Tibial nerve (tissue), 4 donors: ENCODE results near the gene RSPH1. TPM values are rescaled to one million over a fixed set of nuclear protein-coding genes. Genes with fewer than 3 reads are reported as not detected.

Source experiments
- DNase-seq, 2 donors: peaks; one replicate each; pipeline ENCODE4 v3.0.0-alpha.2; 2019; ENCODE audit warnings: low spot score in 2 of 2
- H3K27ac ChIP-seq, 4 donors: fragments of 200-600 bp; sonication (generic) in 3 of 4; one replicate each; pipeline ENCODE4 v1.5.1; 2017 to 2019; ENCODE audit warnings: mild to moderate bottlenecking in 1 of 4
- H3K27me3 ChIP-seq, 2 donors: fragments of 200-600 bp; sonication (generic) in 1 of 2; one replicate each; pipeline versions ENCODE4 v1.5.1 to v1.6.0; 2017 to 2019
- H3K36me3 ChIP-seq, 3 donors: fragments of 200-600 bp; sonication (generic); one replicate each; pipeline ENCODE4 v1.5.1; 2018 to 2019
- H3K4me1 ChIP-seq, 4 donors: fragments of 200-600 bp; sonication (generic) in 3 of 4; one replicate each; pipeline ENCODE4 v1.5.1; 2017 to 2019
- H3K4me3 ChIP-seq, 4 donors: fragments of 200-600 bp; sonication (generic) in 3 of 4; one replicate each; pipeline ENCODE4 v1.5.1; 2017 to 2019; ENCODE audit warnings: mild to moderate bottlenecking in 1 of 4, moderate library complexity in 1 of 4
- H3K9me3 ChIP-seq, 4 donors: fragments of 200-600 bp; sonication (generic) in 3 of 4; one replicate each; pipeline ENCODE4 v1.5.1; 2017 to 2019
- CTCF ChIP-seq, 5 experiments: fragments of 200-600 bp in 3 of 5; fragments of 450-650 bp in 2 of 5; sonication (generic) in 3 of 5; IDR thresholded peaks; one replicate each; pipeline ENCODE4 v1.5.1; 2016 to 2019; ENCODE audit warnings: antibody characterized with exemption in 5 of 5, mild to moderate bottlenecking in 3 of 5, moderate library complexity in 2 of 5
- EP300 ChIP-seq, 2 donors: sonication (generic); formaldehyde crosslinking; IDR thresholded peaks; one replicate each; pipeline ENCODE4 v1.6.1; 2017; ENCODE audit warnings: antibody characterized with exemption in 2 of 2, mild to moderate bottlenecking in 1 of 2
- POLR2A ChIP-seq, 2 donors: fragments of 450-650 bp; IDR thresholded peaks; one replicate each; pipeline ENCODE4 v1.6.1; 2017; ENCODE audit warnings: antibody characterized with exemption in 2 of 2, mild to moderate bottlenecking in 2 of 2, moderate library complexity in 2 of 2
- WGBS, 2 donors: methylation state at CpG; one replicate each; pipeline ENCODE4 v1.1.5; 2018; 5-methylcytosine and 5-hydroxymethylcytosine counted together
- total RNA-seq, 4 donors: library from RNA; depleted of rRNA; stranded (reverse); fragments of >200 nt; gene quantifications; one replicate each; pipeline ENCODE4 v1.1.0, GENCODE V29; 2016

RSPH1 gene
- total RNA-seq, 4 donors from 2014 or later: 0.21 to 1.7 TPM; not detected in 2

- TF ChIP-seq POLR2A (IDR thresholded peaks at IDR 0.05): no peak
- Histone ChIP-seq H3K4me1 (no peaks in the 10 kb centered on the region), H3K9me3 (no peaks in the 10 kb centered on the region), H3K27ac (no peak overlapping the region), H3K27me3 (no peaks in the 10 kb centered on the region), H3K4me3 (no peak overlapping the region), H3K36me3 (peaks cover 0 to 84% (median 7%) of the 10 kb centered on the region in 3 donors)
- WGBS, 2 donors: 88 to 92% methylated on average over 8 to 10 of the region's 10 CpGs
- DNase-seq: no peak
These were observed 46.6 kb upstream of the RSPH1 start for GRCh38 chr21:42542596-42542995.

- WGBS, 2 donors: 83 to 89% methylated on average over 8 of the region's 8 CpGs
- Histone ChIP-seq H3K4me1 (no peaks in the 10 kb centered on the region), H3K4me3 (no peak overlapping the region), H3K27ac (no peak overlapping the region), H3K9me3 (no peaks in the 10 kb centered on the region), H3K27me3 (no peaks in the 10 kb centered on the region), H3K36me3 (peaks cover 0 to 80% (median 3%) of the 10 kb centered on the region in 3 donors)
- DNase-seq: no peak
- TF ChIP-seq CTCF (IDR thresholded peaks at IDR 0.05) (no peak), POLR2A (IDR thresholded peaks at IDR 0.05) (no peak), EP300 (IDR thresholded peaks at IDR 0.05) (no peak)
These were observed 46.2 kb upstream of the RSPH1 start for GRCh38 chr21:42542196-42542595.

GRCh38 chr21:42541618-42542017 lies 45.6 kb upstream of the RSPH1 start:
- Histone ChIP-seq H3K4me3 (no peak overlapping the region), H3K9me3 (no peaks in the 10 kb centered on the region), H3K27ac (no peak overlapping the region), H3K36me3 (peaks cover 0 to 75% (median 0%) of the 10 kb centered on the region in 3 donors), H3K4me1 (no peaks in the 10 kb centered on the region), H3K27me3 (no peaks in the 10 kb centered on the region)
- TF ChIP-seq EP300 (IDR thresholded peaks at IDR 0.05) (no peak), POLR2A (IDR thresholded peaks at IDR 0.05) (no peak), CTCF (IDR thresholded peaks at IDR 0.05) (no peak)
- DNase-seq: no peak

- no peaks in the 10 kb centered on the region for H3K9me3 ChIP-seq
- H3K27ac ChIP-seq: no peak overlapping the region
- H3K27me3 ChIP-seq: no peaks in the 10 kb centered on the region
- TF ChIP-seq EP300 (IDR thresholded peaks at IDR 0.05) (no peak), CTCF (IDR thresholded peaks at IDR 0.05) (no peak), POLR2A (IDR thresholded peaks at IDR 0.05) (no peak)
- H3K4me3 ChIP-seq: no peak overlapping the region
- H3K36me3 ChIP-seq: peaks cover 0 to 71% (median 0%) of the 10 kb centered on the region in 3 donors
- 82 to 84% methylated on average over 12 of the region's 12 CpGs for WGBS, 2 donors
- H3K4me1 ChIP-seq: no peaks in the 10 kb centered on the region
- no peak for DNase-seq
These were observed 45.1 kb upstream of the RSPH1 start for GRCh38 chr21:42541174-42541573.

- DNase-seq: no peak
- Histone ChIP-seq H3K27me3 (no peaks in the 10 kb centered on the region), H3K9me3 (no peaks in the 10 kb centered on the region), H3K27ac (no peak overlapping the region), H3K4me1 (peaks cover 0 to 8% (median under 1%) of the 10 kb centered on the region in 4 donors), H3K36me3 (peaks cover 0 to 68% (median 0%) of the 10 kb centered on the region in 3 donors), H3K4me3 (no peak overlapping the region)
- TF ChIP-seq CTCF (IDR thresholded peaks at IDR 0.05) (no peak), EP300 (IDR thresholded peaks at IDR 0.05) (no peak), POLR2A (IDR thresholded peaks at IDR 0.05) (no peak)
- WGBS, 2 donors: 78 to 88% methylated on average over 8 of the region's 8 CpGs
These were observed 44.4 kb upstream of the RSPH1 start for GRCh38 chr21:42540396-42540795.

- Histone ChIP-seq H3K4me1 (peaks cover 0 to 11% (median 2%) of the 10 kb centered on the region in 4 donors), H3K36me3 (peaks cover 0 to 65% (median 0%) of the 10 kb centered on the region in 3 donors), H3K4me3 (no peak overlapping the region), H3K9me3 (no peaks in the 10 kb centered on the region), H3K27me3 (no peaks in the 10 kb centered on the region), H3K27ac (no peak overlapping the region)
- WGBS, 2 donors: 80 to 85% methylated on average over 5 to 7 of the region's 7 CpGs
- no peak for DNase-seq
- no peak for TF ChIP-seq EP300 (IDR thresholded peaks at IDR 0.05)
- no peak for TF ChIP-seq CTCF (IDR thresholded peaks at IDR 0.05)
- TF ChIP-seq POLR2A (IDR thresholded peaks at IDR 0.05): no peak
These were observed 43.9 kb upstream of the RSPH1 start for GRCh38 chr21:42539931-42540343.
